ENCODE measurements around the gene CYP39A1. TPM values are rescaled to one million over a fixed set of nuclear protein-coding genes. Genes with fewer than 3 reads are reported as not detected.

CYP39A1 gene
- total RNA-seq, 1 donor from 2014 or later: not detected

GRCh38 chr6:46592740-46593139, 59.9 kb downstream of the CYP39A1 start:
- Mint-ChIP-seq H3K27me3 (peaks cover 13% of the 10 kb centered on the region), H3K27ac (no peak overlapping the region), H3K4me3 (no peak overlapping the region), H3K9me3 (no peaks in the 10 kb centered on the region), H3K4me1 (no peaks in the 10 kb centered on the region), H3K36me3 (ENCODE audit: low read depth) (no peaks in the 10 kb centered on the region)
- no peak for DNase-seq
- intact Hi-C loops (cut with micrococcal nuclease): no loop called here

GRCh38 chr6:46592046-46592445, 60.6 kb downstream of the CYP39A1 start:
- H3K4me3 Mint-ChIP-seq: no peak overlapping the region
- intact Hi-C loops (cut with micrococcal nuclease): no loop called here

GRCh38 chr6:46590765-46591164, 61.9 kb downstream of the CYP39A1 start:
- Mint-ChIP-seq H3K4me3 (no peak overlapping the region), H3K9me3 (no peaks in the 10 kb centered on the region), H3K27me3 (peaks cover 13% of the 10 kb centered on the region), H3K36me3 (ENCODE audit: low read depth) (no peaks in the 10 kb centered on the region), H3K4me1 (no peaks in the 10 kb centered on the region), H3K27ac (no peak overlapping the region)
- intact Hi-C loops (cut with micrococcal nuclease): no loop called here
- DNase-seq: no peak

More at GRCh38 chr6:46592046-46592445, 60.6 kb downstream of the CYP39A1 start:
- peaks cover 13% of the 10 kb centered on the region for H3K27me3 Mint-ChIP-seq
- no peak for DNase-seq
- H3K4me1 Mint-ChIP-seq: no peaks in the 10 kb centered on the region
- no peaks in the 10 kb centered on the region for H3K9me3 Mint-ChIP-seq
- no peaks in the 10 kb centered on the region for H3K36me3 Mint-ChIP-seq (ENCODE audit: low read depth)
- H3K27ac Mint-ChIP-seq: no peak overlapping the region

- intact Hi-C loops (cut with micrococcal nuclease): no loop called here
- Mint-ChIP-seq H3K4me1 (no peaks in the 10 kb centered on the region), H3K36me3 (ENCODE audit: low read depth) (no peaks in the 10 kb centered on the region), H3K27ac (no peak overlapping the region), H3K4me3 (no peak overlapping the region), H3K27me3 (peaks cover 3% of the 10 kb centered on the region), H3K9me3 (no peaks in the 10 kb centered on the region)
- no peak for DNase-seq
Observed at GRCh38 chr6:46586906-46587305, 65.7 kb downstream of the CYP39A1 start.

GRCh38 chr6:46584586-46584985, 68.0 kb downstream of the CYP39A1 start:
- H3K27ac Mint-ChIP-seq: no peak overlapping the region
- H3K9me3 Mint-ChIP-seq: no peaks in the 10 kb centered on the region
- no peaks in the 10 kb centered on the region for H3K4me1 Mint-ChIP-seq
- intact Hi-C loops (cut with micrococcal nuclease): no loop called here
- DNase-seq: no peak
- no peaks in the 10 kb centered on the region for H3K36me3 Mint-ChIP-seq (ENCODE audit: low read depth)
- peaks cover 4% of the 10 kb centered on the region for H3K27me3 Mint-ChIP-seq
- H3K4me3 Mint-ChIP-seq: no peak overlapping the region

- H3K27ac Mint-ChIP-seq: no peak overlapping the region
- H3K36me3 Mint-ChIP-seq (ENCODE audit: low read depth): no peaks in the 10 kb centered on the region
- H3K4me3 Mint-ChIP-seq: no peak overlapping the region
- no peaks in the 10 kb centered on the region for H3K4me1 Mint-ChIP-seq
- H3K27me3 Mint-ChIP-seq: peaks cover 8% of the 10 kb centered on the region
- H3K9me3 Mint-ChIP-seq: no peaks in the 10 kb centered on the region
- DNase-seq: no peak
- intact Hi-C loops (cut with micrococcal nuclease): no loop called here
Observed at GRCh38 chr6:46583721-46584120, 68.9 kb downstream of the CYP39A1 start.

- Mint-ChIP-seq H3K36me3 (ENCODE audit: low read depth) (no peaks in the 10 kb centered on the region), H3K27ac (no peak overlapping the region), H3K4me1 (no peaks in the 10 kb centered on the region), H3K4me3 (no peak overlapping the region), H3K9me3 (no peaks in the 10 kb centered on the region), H3K27me3 (peaks cover 6% of the 10 kb centered on the region)
- DNase-seq: no peak
- intact Hi-C loops (cut with micrococcal nuclease): no loop called here
Observed at GRCh38 chr6:46583081-46583480, 69.5 kb downstream of the CYP39A1 start.

- intact Hi-C loops (cut with micrococcal nuclease): no loop called here
- peaks cover 8% of the 10 kb centered on the region for H3K27me3 Mint-ChIP-seq
- H3K4me3 Mint-ChIP-seq: no peak overlapping the region
- no peak for DNase-seq
- H3K27ac Mint-ChIP-seq: no peak overlapping the region
- no peaks in the 10 kb centered on the region for H3K36me3 Mint-ChIP-seq (ENCODE audit: low read depth)
- H3K4me1 Mint-ChIP-seq: no peaks in the 10 kb centered on the region
- no peaks in the 10 kb centered on the region for H3K9me3 Mint-ChIP-seq
Observed at GRCh38 chr6:46581459-46582177, 71.0 kb downstream of the CYP39A1 start.

GRCh38 chr6:46575530-46575929, 77.1 kb downstream of the CYP39A1 start:
- H3K36me3 Mint-ChIP-seq (ENCODE audit: low read depth): no peaks in the 10 kb centered on the region
- H3K27ac Mint-ChIP-seq: no peak overlapping the region
- no peak for DNase-seq
- intact Hi-C loops (cut with micrococcal nuclease): no loop called here
- no peaks in the 10 kb centered on the region for H3K9me3 Mint-ChIP-seq
- no peak overlapping the region for H3K4me3 Mint-ChIP-seq
- no peaks in the 10 kb centered on the region for H3K4me1 Mint-ChIP-seq
- peaks cover 9% of the 10 kb centered on the region for H3K27me3 Mint-ChIP-seq

- H3K9me3 Mint-ChIP-seq: no peaks in the 10 kb centered on the region
- intact Hi-C loops (cut with micrococcal nuclease): no loop called here
- H3K4me1 Mint-ChIP-seq: no peaks in the 10 kb centered on the region
- no peak overlapping the region for H3K4me3 Mint-ChIP-seq
- H3K27ac Mint-ChIP-seq: no peak overlapping the region
- DNase-seq: no peak
- H3K36me3 Mint-ChIP-seq (ENCODE audit: low read depth): no peaks in the 10 kb centered on the region
- peaks cover 7% of the 10 kb centered on the region for H3K27me3 Mint-ChIP-seq
Observed at GRCh38 chr6:46573140-46573539, 79.5 kb downstream of the CYP39A1 start.

- intact Hi-C loops (cut with micrococcal nuclease): no loop called here
- DNase-seq: no peak
- Mint-ChIP-seq H3K9me3 (peaks cover 3% of the 10 kb centered on the region), H3K4me1 (no peaks in the 10 kb centered on the region), H3K27me3 (peaks cover 4% of the 10 kb centered on the region), H3K4me3 (no peak overlapping the region), H3K27ac (no peak overlapping the region), H3K36me3 (ENCODE audit: low read depth) (no peaks in the 10 kb centered on the region)
Observed at GRCh38 chr6:46565531-46565930, 87.1 kb downstream of the CYP39A1 start.

- Mint-ChIP-seq H3K4me1 (no peaks in the 10 kb centered on the region), H3K27ac (no peak overlapping the region), H3K9me3 (peaks cover 3% of the 10 kb centered on the region), H3K4me3 (no peak overlapping the region), H3K36me3 (ENCODE audit: low read depth) (no peaks in the 10 kb centered on the region), H3K27me3 (no peaks in the 10 kb centered on the region)
- DNase-seq: no peak
- intact Hi-C loops (cut with micrococcal nuclease): no loop called here
Observed at GRCh38 chr6:46563924-46564323, 88.7 kb downstream of the CYP39A1 start.

GRCh38 chr6:46556053-46556452, 96.6 kb downstream of the CYP39A1 start:
- intact Hi-C loops (cut with micrococcal nuclease): no loop called here
- Mint-ChIP-seq H3K4me3 (no peak overlapping the region), H3K27me3 (peaks cover 6% of the 10 kb centered on the region), H3K4me1 (no peaks in the 10 kb centered on the region), H3K36me3 (ENCODE audit: low read depth) (no peaks in the 10 kb centered on the region), H3K9me3 (no peaks in the 10 kb centered on the region), H3K27ac (no peak overlapping the region)
- no peak for DNase-seq

GRCh38 chr6:46555129-46555528, 97.5 kb downstream of the CYP39A1 start:
- Mint-ChIP-seq H3K4me1 (no peaks in the 10 kb centered on the region), H3K36me3 (ENCODE audit: low read depth) (no peaks in the 10 kb centered on the region), H3K9me3 (no peaks in the 10 kb centered on the region), H3K27ac (no peak overlapping the region), H3K4me3 (no peak overlapping the region), H3K27me3 (peaks cover 6% of the 10 kb centered on the region)
- DNase-seq: no peak
- intact Hi-C loops (cut with micrococcal nuclease): no loop called here

GRCh38 chr6:46549155-46549554, 103.5 kb downstream of the CYP39A1 start:
- no peak overlapping the region for H3K27ac Mint-ChIP-seq
- no peaks in the 10 kb centered on the region for H3K9me3 Mint-ChIP-seq
- no peaks in the 10 kb centered on the region for H3K27me3 Mint-ChIP-seq
- DNase-seq: no peak
- H3K4me3 Mint-ChIP-seq: no peak overlapping the region
- H3K36me3 Mint-ChIP-seq (ENCODE audit: low read depth): no peaks in the 10 kb centered on the region
- intact Hi-C loops (cut with micrococcal nuclease): no loop called here
- no peaks in the 10 kb centered on the region for H3K4me1 Mint-ChIP-seq
